WERI-Rb-1 (cell line): Measurements from ENCODE around the gene IGLON5.

ENCODE experiments used
- DNase-seq: peaks from one replicate; pipeline ENCODE4 v3.0.0-alpha.2; 2020
- H3K27ac ChIP-seq: fragments of 250-450 bp; sonication (Bioruptor Pico); 2 replicates; pipeline ENCODE4 v1.5.1; 2020; ENCODE audit warnings: mild to moderate bottlenecking, moderate library complexity
- H3K27me3 ChIP-seq: fragments of 250-450 bp; sonication (Bioruptor Pico); 2 replicates; pipeline ENCODE4 v1.5.1; 2021; ENCODE audit warnings: mild to moderate bottlenecking, low read depth, moderate library complexity; ENCODE audit not compliant: insufficient read depth, severe bottlenecking
- H3K36me3 ChIP-seq: fragments of 250-450 bp; sonication (Bioruptor Pico); 2 replicates; pipeline ENCODE4 v1.5.1; 2020; ENCODE audit warnings: mild to moderate bottlenecking, moderate library complexity
- H3K4me3 ChIP-seq: 2 replicates; pipeline ENCODE4 v1.5.1; 2011; ENCODE audit warnings: low read depth, mild to moderate bottlenecking, control low read depth, low read length
- H3K9me3 ChIP-seq: fragments of 250-450 bp; sonication (Bioruptor Pico); 2 replicates; pipeline ENCODE4 v1.5.1; 2021; ENCODE audit warnings: mild to moderate bottlenecking, moderate library complexity; ENCODE audit not compliant: severe bottlenecking
- CTCF ChIP-seq: IDR thresholded peaks from 2 replicates; pipeline ENCODE4 v1.5.1; 2011; ENCODE audit warnings: low read depth, mild to moderate bottlenecking, control low read depth, inconsistent platforms, low read length

IGLON5 gene

GRCh38 chr19:51357952-51358351 is 46.5 kb downstream of the IGLON5 start:
- no peak for DNase-seq
- H3K27me3 ChIP-seq = no peaks in the 10 kb centered on the region
- H3K9me3 ChIP-seq = no peaks in the 10 kb centered on the region
- no peak overlapping the region for H3K27ac ChIP-seq
- no peak overlapping the region for H3K4me3 ChIP-seq
- H3K36me3 ChIP-seq = no peaks in the 10 kb centered on the region
- no peak for TF ChIP-seq CTCF

- TF ChIP-seq CTCF = no peak
- H3K27ac ChIP-seq = no peak overlapping the region
- DNase-seq = no peak
Observed at GRCh38 chr19:51359294-51359693, 47.9 kb downstream of the IGLON5 start.

GRCh38 chr19:51361239-51361638 is 49.8 kb downstream of the IGLON5 start:
- Histone ChIP-seq H3K4me3 (no peak overlapping the region), H3K27me3 (no peaks in the 10 kb centered on the region), H3K36me3 (no peaks in the 10 kb centered on the region), H3K9me3 (no peaks in the 10 kb centered on the region), H3K27ac (no peak overlapping the region)
- no peak for TF ChIP-seq CTCF
- DNase-seq = no peak

More at GRCh38 chr19:51359294-51359693, 47.9 kb downstream of the IGLON5 start:
- Histone ChIP-seq H3K27me3 (no peaks in the 10 kb centered on the region), H3K9me3 (no peaks in the 10 kb centered on the region), H3K4me3 (no peak overlapping the region), H3K36me3 (no peaks in the 10 kb centered on the region)

- Histone ChIP-seq H3K27ac (no peak overlapping the region; the same call in 1 of the 2 replicates), H3K4me3 (no peak overlapping the region), H3K9me3 (no peaks in the 10 kb centered on the region)
Observed at GRCh38 chr19:51364200-51365106, 53.0 kb downstream of the IGLON5 start.

GRCh38 chr19:51365211-51365964 is 53.9 kb downstream of the IGLON5 start:
- DNase-seq = no peak
- Histone ChIP-seq H3K27ac (peak overlapping the region; percentile 90), H3K9me3 (no peaks in the 10 kb centered on the region), H3K36me3 (no peaks in the 10 kb centered on the region), H3K27me3 (no peaks in the 10 kb centered on the region), H3K4me3 (peak overlapping the region; percentile 71)
- no peak for TF ChIP-seq CTCF

More at GRCh38 chr19:51364200-51365106, 53.0 kb downstream of the IGLON5 start:
- no peak for DNase-seq
- TF ChIP-seq CTCF = no peak
- Histone ChIP-seq H3K36me3 (no peaks in the 10 kb centered on the region), H3K27me3 (no peaks in the 10 kb centered on the region)
